Fibroblast of skin of right biceps (primary cell): ENCODE results near the gene IL3RA.
"Not testable (repeated sequence)": the region's sequence is repeated elsewhere in the genome, so short reads cannot be mapped to it uniquely, and the experiment has no call there.

Experiments used
- DNase-seq: peaks from one replicate; pipeline ENCODE4 v3.0.0-alpha.2; 2013

Gene IL3RA

GRCh38 chrX:1336331-1336943, at the start of gene IL3RA:
TSS of gene IL3RA (plus strand) at chrX:1336785. CDS start at chrX:1341766, 4,981 bp downstream.
- no peak for DNase-seq

DNA sequence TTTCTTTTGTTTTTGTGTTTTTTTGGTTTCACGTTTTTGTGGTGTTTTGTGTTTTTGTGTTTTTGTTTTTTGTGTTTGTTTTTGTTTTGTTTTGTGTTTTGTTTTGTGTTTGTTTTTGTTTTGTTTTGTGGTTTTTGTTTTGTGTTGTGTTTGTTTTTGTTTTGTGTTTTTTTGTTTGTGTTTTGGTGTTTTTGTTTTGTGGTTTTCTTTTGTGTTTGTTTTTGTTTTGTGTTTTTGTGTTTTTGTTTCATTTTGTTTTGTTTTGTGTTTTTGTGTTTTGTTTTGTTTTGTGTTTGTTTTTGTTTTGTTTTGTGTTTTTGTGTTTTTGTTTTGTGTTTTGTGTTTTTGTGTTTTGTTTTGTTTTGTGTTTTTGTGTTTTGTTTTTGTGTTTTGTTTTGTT, 47.0 kb upstream of the IL3RA start:
- DNase-seq, result no peak

DNA sequence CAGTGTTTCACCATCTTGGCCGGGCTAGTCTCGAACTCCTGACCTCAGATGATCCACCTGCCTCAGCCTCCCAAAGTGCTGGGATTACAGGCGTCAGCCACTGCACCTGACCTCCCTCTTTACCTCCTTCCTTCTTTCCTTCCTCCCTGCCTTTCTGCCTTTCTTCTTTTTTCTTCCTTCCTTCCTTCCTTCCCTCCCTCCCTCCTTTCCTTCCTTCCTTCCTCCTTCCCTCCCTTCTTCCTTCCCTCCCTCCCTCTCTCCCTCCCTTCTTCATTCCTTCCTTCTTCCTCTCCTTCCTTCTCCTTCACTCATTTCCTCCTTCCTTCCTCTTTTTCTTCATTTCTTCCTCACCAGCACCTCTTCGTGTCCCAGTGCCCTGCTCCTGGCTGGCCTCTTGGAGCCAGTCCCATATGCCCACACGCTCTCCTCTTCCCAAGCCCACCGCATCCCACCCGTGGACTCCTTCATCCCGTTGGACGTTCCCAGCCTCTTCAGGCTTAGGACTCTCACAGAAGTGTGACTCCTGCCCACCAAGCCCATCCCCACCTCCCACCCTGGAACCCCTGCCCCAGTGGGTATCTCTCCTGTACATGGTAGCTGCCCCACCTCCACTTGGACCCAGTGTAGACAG, 45.4 kb upstream of the IL3RA start:
- DNase-seq, result no peak

- no peak for DNase-seq
Measured at GRCh38 chrX:1292575-1293290, 43.9 kb upstream of the IL3RA start.

- DNase-seq, result no peak
Measured at GRCh38 chrX:1294301-1295067, 42.1 kb upstream of the IL3RA start.

- DNase-seq, result no peak
Measured at GRCh38 chrX:1295550-1295949, 41.0 kb upstream of the IL3RA start.

DNA sequence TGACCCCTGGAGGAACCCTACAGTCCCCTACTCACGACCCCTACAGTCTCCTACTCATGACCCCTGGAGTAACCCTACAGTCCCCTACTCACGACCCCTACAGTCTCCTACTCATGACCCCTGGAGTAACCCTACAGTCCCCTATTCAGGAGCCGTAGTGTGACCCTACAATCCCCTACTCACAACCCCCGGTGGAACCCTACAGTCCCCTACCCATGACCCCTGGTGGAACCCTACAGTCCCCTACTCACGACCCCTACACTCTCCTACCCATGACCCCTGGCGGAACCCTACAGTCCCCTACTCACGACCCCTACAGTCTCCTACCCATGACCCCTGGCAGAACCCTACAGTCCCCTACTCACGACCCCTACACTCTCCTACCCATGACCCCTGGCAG, 39.0 kb upstream of the IL3RA start:
- not testable (repeated sequence) for DNase-seq

DNA sequence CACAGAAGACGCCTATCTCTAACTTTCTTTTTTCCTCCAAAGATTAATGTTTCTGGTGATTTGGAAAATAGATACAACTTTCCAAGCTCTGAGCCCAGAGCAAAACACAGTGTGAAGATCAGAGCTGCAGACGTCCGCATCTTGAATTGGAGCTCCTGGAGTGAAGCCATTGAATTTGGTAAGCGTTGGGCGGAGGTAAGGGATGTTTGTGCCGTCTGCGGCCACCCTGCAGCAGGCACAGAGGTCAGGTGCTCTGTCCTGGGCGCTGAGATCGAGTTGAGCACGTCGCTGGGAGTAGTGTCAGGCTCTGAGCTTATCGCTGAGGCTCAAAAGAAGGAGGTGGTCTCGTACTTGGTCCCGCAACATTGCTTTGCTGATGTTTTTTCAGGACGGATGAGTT, 36.1 kb upstream of the IL3RA start:
- DNase-seq, result no peak

- no peak for DNase-seq
Measured at GRCh38 chrX:1305411-1305810, 31.2 kb upstream of the IL3RA start.

DNA sequence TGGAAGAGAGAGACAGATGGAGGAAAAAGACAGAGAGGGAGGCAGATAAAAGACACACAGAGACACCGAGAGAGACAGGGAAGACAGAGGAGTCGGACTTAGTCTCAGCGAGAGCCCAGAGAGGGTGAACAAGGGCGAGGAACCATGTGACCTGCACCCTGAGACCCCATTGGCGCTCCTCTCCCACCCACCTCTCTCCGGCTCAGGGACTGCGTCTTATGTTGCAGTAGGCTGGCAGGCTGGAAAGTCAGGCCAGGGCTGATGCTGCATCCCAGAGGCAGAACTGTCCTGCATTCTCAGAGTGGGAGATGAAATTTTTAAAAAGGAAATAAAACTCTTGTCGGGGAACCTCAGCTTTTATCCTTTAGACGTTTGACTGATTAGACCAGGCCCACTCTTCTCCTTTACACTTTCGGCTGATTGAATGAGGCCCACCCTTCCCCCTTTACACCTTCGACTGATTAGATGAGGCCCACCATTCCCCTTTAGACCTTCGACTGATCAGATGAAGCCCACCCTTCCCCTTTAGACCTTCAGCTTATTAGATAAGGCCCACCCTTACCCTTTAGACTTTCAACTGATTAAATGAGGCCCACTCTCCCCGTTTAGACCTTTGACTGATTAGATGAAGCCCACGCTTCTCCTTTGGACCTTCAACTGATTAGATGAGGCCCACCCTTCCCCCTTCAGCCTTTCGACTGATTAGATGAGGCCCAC, 29.5 kb upstream of the IL3RA start:
- no peak for DNase-seq

GRCh38 chrX:1307626-1308340, 28.8 kb upstream of the IL3RA start:
- no peak for DNase-seq

DNA sequence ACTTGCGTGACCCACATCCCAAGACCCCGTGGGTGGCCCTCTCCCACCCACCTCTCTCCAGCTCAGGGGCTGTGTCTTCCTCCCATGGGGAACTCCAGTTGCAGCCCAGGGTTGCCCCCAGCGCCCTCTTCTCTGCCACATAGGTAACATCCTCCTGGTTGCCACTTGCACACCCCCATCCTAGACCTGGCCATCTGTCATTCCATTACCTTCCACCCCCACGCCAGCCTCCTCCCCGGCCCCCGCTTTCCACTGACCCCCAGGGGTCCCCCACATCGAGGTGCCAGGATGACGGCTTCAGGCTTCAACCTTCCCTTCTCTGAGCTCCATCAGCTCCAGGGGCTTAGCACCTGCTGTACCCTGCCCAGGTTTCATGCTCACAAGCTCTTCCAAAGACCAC, 28.1 kb upstream of the IL3RA start:
- DNase-seq, result no peak

GRCh38 chrX:1308917-1309316, 27.7 kb upstream of the IL3RA start:
- not testable (repeated sequence) for DNase-seq

DNA sequence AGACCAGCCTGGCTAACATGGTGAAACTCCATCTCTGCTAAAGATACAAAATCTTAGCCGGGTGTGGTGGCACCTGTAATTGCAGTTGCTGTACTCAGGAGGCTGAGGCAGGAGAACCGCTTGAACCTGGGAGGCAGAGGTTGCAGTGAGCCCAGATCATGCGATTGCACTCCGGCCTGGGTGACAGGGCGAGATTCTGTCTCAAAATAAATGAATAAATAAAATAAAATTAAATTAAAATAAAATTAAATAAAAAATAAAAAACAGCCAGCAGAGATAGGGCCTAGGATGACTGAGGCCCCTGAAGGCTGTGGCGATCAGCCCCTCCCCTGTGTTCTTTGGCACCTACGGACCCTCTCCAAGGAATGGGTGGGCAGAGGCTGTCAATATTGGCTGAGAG, 22.8 kb upstream of the IL3RA start:
- no peak for DNase-seq

DNA sequence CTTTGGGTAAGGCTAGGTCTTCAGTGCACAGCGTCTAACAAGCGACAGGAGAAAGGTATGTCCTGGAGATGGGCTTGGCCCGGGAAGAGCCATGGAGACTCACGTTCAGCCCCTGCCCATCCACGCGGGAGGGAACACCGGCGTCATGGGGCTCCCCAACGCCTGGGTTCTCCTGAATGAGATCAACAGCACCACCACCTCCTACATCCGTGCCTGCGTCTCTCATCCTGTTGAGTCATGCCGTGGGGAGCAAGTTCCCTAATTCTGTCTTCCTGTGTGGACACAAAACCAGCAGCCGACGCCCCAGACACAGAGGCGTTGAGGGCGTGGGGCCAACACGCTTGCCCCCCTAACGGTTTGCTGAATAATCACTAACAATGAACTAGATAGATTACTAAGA, 20.1 kb upstream of the IL3RA start:
- DNase-seq, result peak; percentile 20

- no peak for DNase-seq
Measured at GRCh38 chrX:1321674-1322073, 14.9 kb upstream of the IL3RA start.

- DNase-seq, result peak; percentile 27
Measured at GRCh38 chrX:1322393-1322792, 14.2 kb upstream of the IL3RA start.

DNA sequence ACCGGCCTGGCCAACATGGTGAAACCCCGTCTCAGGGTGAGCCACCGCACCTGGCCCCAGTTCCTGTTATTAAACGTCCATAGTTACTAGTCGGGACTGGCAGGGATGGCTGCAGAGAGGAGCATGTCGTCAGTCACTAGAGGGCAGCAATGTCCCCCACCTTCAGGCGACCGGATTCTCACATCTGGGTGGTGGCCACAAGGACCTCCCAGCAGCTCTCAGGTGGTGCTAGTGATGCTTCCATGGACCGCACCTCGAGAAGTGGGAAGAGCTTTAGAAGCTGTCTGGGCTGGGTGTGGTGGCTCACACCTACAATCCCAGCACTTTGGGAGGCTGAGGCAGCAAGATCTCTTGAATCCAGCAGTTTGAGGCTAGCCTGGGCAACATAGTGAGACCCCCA, 13.3 kb upstream of the IL3RA start:
- DNase-seq, result peak; percentile 23

DNA sequence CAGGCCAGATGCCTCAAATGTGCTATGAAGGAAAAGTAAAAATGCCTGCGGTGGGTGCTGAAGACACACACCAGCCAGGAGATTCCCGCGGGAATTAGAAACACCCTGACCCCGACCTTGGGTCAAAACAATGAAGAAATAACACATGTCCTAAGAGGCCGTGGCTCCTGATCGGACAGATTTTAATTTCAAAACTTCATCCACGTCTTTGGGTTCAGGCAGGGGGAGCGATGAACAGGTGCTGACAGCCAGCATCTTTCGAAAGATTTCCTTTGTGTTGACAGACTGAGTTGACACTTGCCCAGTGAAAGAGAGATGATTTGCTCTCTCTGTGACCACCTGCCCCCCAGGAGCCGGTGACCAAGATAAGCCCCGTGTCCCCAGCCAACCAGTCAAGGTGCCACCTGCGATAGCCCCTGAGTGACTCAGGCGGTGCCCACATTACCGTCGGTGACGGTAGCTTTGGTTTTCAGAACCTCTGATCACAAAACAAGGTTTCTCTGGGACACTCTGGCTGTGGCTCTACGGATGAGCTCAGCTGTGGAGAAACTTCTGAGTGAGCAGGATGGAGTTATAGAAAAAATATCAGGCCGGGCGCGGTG, 11.0 kb upstream of the IL3RA start:
- DNase-seq, result no peak

GRCh38 chrX:1327651-1328304, 8.8 kb upstream of the IL3RA start:
- DNase-seq, result no peak

DNA sequence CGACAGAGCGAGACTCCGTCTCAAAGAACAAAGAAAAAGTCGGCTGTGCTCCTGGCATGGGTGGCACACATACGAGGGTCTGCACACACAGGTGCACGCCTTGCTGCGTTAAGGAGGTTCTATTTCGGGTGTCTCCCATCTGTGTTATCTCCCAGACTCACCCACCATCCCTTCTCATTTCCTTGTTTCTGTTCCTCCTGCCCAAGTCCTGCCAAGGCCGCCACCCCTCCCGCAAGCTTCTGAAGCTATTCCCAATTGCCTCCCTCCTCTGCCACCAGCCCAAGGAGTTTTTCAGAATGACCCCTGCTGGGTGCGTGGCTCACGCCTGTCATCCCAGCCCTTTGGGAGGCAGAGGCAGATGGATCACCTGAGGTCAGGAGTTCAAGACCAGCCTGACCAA, 6.0 kb upstream of the IL3RA start:
- no peak for DNase-seq
